GM12875 (cell line): ENCODE data around the gene CCDC197.
A peak's percentile ranks its signal among the peaks of the same experiment; 100 is the strongest.

Experiments
- H3K4me3 ChIP-seq: one replicate; pipeline ENCODE4 v1.5.1; 2011; ENCODE audit warnings: low read depth, low read length, control low read depth
- CTCF ChIP-seq: IDR thresholded peaks from 2 replicates; pipeline ENCODE4 v1.5.1; 2011; ENCODE audit warnings: low read depth, mild to moderate bottlenecking, control low read depth, inconsistent platforms, low read length, moderate library complexity, borderline replicate concordance; ENCODE audit not compliant: insufficient read depth

Gene CCDC197

DNA sequence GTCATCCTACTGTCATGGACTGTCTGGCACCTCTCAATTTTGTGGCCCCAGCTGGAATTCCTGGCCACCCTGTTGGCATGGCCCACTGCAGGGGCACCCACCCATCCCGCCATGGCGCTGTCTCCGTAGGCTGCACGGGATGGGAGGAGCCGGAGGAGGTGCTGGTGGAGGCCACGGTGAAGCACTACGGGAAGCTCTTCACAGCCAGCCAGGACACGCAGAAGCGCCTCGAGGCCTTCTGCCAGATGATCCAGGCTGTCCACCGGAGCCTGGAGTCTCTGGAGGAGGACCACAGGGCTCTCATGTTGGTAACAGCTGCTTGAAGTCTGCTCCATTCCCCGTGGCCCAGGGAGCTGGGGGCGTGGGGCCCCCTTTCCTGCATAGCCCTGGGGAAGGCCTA, 3.9 kb downstream of the CCDC197 start:
- TF ChIP-seq CTCF = no peak
- no peak overlapping the region for H3K4me3 ChIP-seq

DNA sequence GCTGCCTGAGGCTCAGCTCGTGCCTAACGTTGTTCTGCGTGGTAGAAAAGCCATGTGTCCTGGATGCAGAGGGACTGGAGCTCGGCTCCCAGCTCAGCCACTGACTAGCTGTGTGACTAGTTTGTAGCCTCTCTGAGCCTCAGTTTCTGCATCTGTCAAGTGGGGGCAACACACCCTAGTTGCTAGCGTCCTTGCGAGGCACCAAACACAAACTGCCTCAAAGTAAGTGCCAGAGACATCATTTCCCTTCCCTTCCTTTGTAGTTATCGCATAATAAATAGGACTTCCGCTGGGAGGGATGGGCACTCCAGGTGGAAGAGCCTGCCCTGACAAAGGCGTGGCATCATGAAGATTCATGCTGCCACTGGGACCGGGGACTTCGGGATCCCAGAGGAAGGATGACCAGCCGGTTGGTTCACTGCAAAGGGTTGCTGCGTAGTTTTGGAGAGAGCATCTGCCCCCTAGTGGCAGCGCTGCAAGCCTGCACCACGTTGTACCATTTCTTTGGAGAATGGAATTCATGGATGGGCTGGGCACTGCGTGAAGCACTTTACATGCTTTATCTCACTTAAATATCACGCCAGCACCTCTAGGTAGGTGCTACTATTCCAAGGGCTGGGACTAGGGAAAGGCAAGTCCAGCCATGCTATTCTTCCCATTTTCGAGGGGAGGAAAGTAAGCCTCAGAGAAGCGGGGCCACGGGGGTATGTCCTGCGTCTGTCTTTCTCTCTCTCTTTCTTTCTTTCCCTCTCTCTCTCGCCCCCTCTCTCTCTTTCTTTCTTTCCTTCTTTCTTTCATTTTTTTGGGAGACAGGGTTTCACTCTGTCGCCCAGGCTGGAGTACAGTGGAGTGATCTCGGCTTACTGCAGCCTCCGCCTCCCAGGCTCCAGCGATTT, 4.6 kb downstream of the CCDC197 start:
- H3K4me3 ChIP-seq = no peak overlapping the region
- peak; percentile 97 for TF ChIP-seq CTCF

DNA sequence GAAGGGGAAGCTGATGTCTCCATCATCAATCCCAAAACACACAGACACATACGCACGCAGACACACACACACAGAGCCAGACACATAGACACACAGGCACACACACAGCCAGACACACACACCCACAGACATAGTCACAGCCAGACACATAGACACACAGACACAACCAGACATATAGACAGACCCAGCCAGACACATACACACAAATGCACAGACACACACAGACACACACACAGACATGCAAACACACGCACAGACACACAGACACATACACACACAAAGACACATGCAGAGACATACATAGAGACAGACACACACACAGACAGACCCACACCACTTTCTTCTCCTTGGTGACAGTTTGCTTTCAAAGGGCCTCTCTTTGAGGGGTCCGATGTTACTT, 6.3 kb downstream of the CCDC197 start:
- TF ChIP-seq CTCF = no peak

GRCh38 chr14:94004015-94004414, 6.9 kb downstream of the CCDC197 start:
- H3K4me3 ChIP-seq = no peak overlapping the region
- no peak for TF ChIP-seq CTCF

More for the DNA sequence above, 6.3 kb downstream of the CCDC197 start:
- no peak overlapping the region for H3K4me3 ChIP-seq

DNA sequence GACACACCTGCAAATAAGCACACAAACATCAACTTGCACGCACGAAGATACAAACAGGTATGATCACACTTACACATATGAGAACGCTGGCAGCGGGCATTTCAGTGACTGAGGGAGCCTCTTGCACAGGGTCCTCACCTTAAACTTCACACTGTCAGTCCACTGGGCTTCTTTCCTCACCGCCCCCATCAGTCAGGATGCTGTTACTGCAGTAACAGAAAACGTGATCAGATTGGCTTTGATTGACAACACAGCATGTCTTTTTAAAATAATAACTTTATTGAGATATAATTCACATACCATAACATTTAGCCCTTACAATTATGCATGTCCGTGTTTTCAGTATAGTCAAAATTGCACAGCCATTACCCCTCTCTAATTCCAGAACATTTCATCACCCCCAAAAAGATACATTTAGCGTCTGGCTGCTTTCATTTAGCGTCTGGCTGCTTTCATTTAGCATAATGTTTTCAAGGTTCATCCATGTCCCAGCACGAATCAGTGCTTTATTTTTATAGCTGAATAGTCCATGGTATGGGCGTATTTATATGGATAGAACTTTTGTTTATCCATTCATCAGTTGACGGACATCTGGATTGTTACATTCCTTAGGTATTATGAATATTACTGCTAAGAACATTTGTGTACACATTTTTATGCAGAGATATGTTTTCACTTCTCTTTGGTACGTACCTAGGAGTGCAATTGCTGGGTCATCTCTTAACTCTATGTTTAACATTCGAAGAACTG, 8.4 kb downstream of the CCDC197 start:
- TF ChIP-seq CTCF = peak; percentile 67
- no peak overlapping the region for H3K4me3 ChIP-seq

DNA sequence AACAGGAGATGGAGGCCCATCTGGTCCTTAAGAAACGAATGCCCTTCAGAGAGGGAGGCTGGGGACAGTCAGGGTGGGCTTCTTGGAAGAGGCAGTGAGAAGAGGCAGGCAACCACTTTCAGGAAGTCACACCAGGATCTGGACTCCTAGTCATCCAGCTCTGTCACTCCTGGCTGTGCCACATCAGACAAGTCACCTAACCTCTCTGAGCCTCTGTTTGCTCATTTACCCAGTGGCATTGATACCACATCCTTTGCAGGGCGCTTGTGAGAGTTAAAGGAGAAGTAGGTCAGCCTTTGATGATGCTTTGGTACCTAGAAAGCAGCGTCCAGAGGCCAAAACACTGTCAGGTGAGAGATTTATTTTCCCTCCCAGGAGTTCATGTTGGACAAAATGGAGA, 11.1 kb downstream of the CCDC197 start:
- no peak overlapping the region for H3K4me3 ChIP-seq
- no peak for TF ChIP-seq CTCF
